Cardiac muscle cell (in vitro differentiated cells and primary cell): ENCODE results near the gene CNTN2. TPM values are rescaled to one million over a fixed set of nuclear protein-coding genes. Genes with fewer than 3 reads are reported as not detected.

Source experiments
- DNase-seq, 2 donors: peaks; one replicate each; pipeline versions ENCODE4 v3.0.0 to v3.0.0-alpha.2; 2010 to 2017; ENCODE audit warnings: low read depth in 1 of 2, low spot score in 1 of 2
- H3K27ac ChIP-seq: fragments of 200-600 bp; sonication (generic); 2 replicates; pipeline ENCODE4 v1.5.1; 2016
- H3K27me3 ChIP-seq: fragments of 200-600 bp; sonication (generic); 2 replicates; pipeline ENCODE4 v1.6.0; 2016; ENCODE audit warnings: control low read depth
- H3K36me3 ChIP-seq: fragments of 200-600 bp; sonication (generic); 2 replicates; pipeline ENCODE4 v1.5.1; 2016; ENCODE audit warnings: control low read depth
- H3K4me1 ChIP-seq: fragments of 200-600 bp; sonication (generic); 2 replicates; pipeline ENCODE4 v1.8.1; 2017; ENCODE audit warnings: low read depth, mild to moderate bottlenecking, mixed run types
- H3K4me3 ChIP-seq: fragments of 200-600 bp; sonication (generic); 2 replicates; pipeline ENCODE4 v1.5.1; 2016; ENCODE audit warnings: mild to moderate bottlenecking
- H3K9me3 ChIP-seq: fragments of 200-600 bp; sonication (generic); 2 replicates; pipeline ENCODE4 v1.5.1; 2017; ENCODE audit warnings: low read depth, mild to moderate bottlenecking, control low read depth
- CTCF ChIP-seq: IDR thresholded peaks from 2 replicates; pipeline ENCODE4 v1.5.1; 2012; ENCODE audit warnings: low read depth, mild to moderate bottlenecking, low read length
- polyA plus RNA-seq: library from polyadenylated mRNA; unstranded; fragments of >200 nt; fragmentation: Nextera tagmentation; extraction: Ambion mirVana; gene quantifications from 2 replicates; pipeline ENCODE4 v1.2.1, GENCODE V29; 2016
- total RNA-seq: library from RNA; depleted of rRNA; stranded (reverse); fragments of >200 nt; gene quantifications from 2 replicates; pipeline ENCODE4 v1.2.3, GENCODE V29; 2016

The CNTN2 gene
- total and polyA plus RNA-seq, 2 experiments from 2014 or later = not detected

GRCh38 chr1:205001162-205001561 lies 41.9 kb upstream of the CNTN2 start:
- H3K4me1 ChIP-seq = no peaks in the 10 kb centered on the region
- H3K9me3 ChIP-seq = no peaks in the 10 kb centered on the region
- no peak overlapping the region for H3K27ac ChIP-seq
- H3K27me3 ChIP-seq = no peaks in the 10 kb centered on the region
- H3K4me3 ChIP-seq = no peak overlapping the region
- no peaks in the 10 kb centered on the region for H3K36me3 ChIP-seq
- DNase-seq = no peak
- no peak for TF ChIP-seq CTCF

GRCh38 chr1:205002705-205003104 lies 40.3 kb upstream of the CNTN2 start:
- no peak overlapping the region for H3K27ac ChIP-seq
- H3K27me3 ChIP-seq = no peaks in the 10 kb centered on the region
- H3K4me1 ChIP-seq = no peaks in the 10 kb centered on the region
- DNase-seq = no peak
- H3K4me3 ChIP-seq = no peak overlapping the region
- no peaks in the 10 kb centered on the region for H3K9me3 ChIP-seq
- H3K36me3 ChIP-seq = no peaks in the 10 kb centered on the region
- TF ChIP-seq CTCF = no peak

GRCh38 chr1:205003358-205004131 lies 39.5 kb upstream of the CNTN2 start:
- H3K27ac ChIP-seq = no peak overlapping the region
- no peaks in the 10 kb centered on the region for H3K36me3 ChIP-seq
- H3K4me3 ChIP-seq = no peak overlapping the region
- no peaks in the 10 kb centered on the region for H3K27me3 ChIP-seq
- H3K9me3 ChIP-seq = no peaks in the 10 kb centered on the region
- no peaks in the 10 kb centered on the region for H3K4me1 ChIP-seq
- no peak for DNase-seq
- TF ChIP-seq CTCF = no peak

- DNase-seq = no peak
- H3K27ac ChIP-seq = no peak overlapping the region
- no peaks in the 10 kb centered on the region for H3K27me3 ChIP-seq
- H3K36me3 ChIP-seq = no peaks in the 10 kb centered on the region
- H3K4me1 ChIP-seq = no peaks in the 10 kb centered on the region
- TF ChIP-seq CTCF = no peak
- no peaks in the 10 kb centered on the region for H3K9me3 ChIP-seq
- no peak overlapping the region for H3K4me3 ChIP-seq
These were observed 38.7 kb upstream of the CNTN2 start for GRCh38 chr1:205004351-205004750.

- H3K4me3 ChIP-seq = no peak overlapping the region
- no peaks in the 10 kb centered on the region for H3K36me3 ChIP-seq
- TF ChIP-seq CTCF = no peak
- no peaks in the 10 kb centered on the region for H3K4me1 ChIP-seq
- H3K27me3 ChIP-seq = no peaks in the 10 kb centered on the region
- no peak for DNase-seq
- H3K9me3 ChIP-seq = no peaks in the 10 kb centered on the region
- H3K27ac ChIP-seq = no peak overlapping the region
These were observed 34.1 kb upstream of the CNTN2 start for GRCh38 chr1:205008896-205009295.
